ENCODE results near the gene LRCOL1.

DNA sequence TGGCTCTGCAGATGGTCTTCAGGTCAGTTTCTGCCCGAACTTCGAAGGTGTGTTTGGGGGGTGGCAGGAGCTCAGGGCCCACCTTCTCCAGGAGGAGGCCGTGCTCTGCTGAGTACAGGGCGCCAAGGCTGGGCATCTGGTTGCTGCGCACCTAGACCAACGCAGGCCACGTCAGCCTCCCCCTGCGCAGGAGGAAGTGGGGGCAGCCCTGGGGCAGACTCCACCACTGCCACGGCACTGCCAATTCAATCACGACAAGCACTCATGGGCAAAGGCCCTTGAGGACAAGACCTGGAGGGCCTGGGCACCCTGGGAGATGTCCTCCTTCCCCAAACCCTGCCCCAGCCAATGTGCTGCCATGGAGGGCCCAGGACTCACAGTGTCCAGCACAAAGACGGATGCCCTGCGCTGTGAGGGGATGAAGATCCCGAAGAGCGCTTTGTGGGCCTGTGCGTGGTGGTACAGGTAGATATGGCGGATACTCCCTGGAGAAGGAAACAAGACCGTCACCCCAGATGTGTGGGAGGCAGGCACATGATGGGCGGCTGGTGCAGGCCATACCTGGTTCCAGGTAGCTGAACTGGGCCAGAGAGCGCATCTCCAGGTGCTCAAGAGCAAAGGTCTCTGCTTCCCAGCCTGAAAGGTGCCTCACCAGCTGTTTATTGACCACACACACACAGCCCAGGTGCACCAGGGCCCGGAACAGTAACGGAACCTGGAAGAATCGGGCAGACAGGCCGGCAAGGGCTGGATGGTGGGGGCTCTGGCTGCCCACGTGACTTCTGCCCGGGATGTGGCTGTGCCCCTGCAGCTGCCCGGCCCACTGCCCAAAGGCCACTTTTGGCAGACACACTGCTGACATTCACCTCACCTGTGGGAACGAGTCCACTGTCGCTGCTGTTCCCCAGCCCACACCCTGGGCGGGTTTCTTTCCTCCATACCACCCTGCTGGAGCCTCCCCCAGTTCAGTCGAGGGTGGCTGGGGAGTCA is 32.8 kb upstream of the LRCOL1 start:
- no peak for TF ChIP-seq CTCF (IDR thresholded peaks at IDR 0.05)
- no peak for TF ChIP-seq EP300 (IDR thresholded peaks at IDR 0.05)
